GM21360 (cell line): Measurements from ENCODE around the gene SPZ1.
"Not testable (repeated sequence)": the region's sequence is repeated elsewhere in the genome, so short reads cannot be mapped to it uniquely, and the experiment has no call there.

Experiments
- ATAC-seq: cut with Tn5 transposase; IDR thresholded peaks from one replicate; pipeline ENCODE4 v1.9.1; 2021; ENCODE audit warnings: mild to moderate bottlenecking, moderate library complexity; ENCODE audit not compliant: unreplicated experiment

Gene SPZ1

DNA sequence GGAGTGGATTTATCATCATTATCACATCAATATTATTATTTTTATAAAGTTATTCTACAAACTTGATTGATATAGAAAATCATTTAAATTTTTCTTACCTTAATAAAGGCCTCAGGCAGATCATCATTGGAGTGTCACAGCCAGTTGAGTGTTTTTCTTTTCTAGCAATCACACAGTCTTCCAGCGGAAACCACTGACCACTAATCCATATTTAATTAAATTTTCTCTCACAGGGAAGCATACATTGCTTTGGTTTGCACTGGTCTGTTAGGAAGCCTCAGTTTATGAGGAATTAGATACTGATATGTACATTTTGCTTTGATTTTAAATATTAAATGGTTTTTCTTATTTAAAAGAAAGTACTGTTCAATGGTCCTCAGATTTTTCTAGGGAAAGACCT, 6.7 kb downstream of the SPZ1 start:
- no peak for ATAC-seq

DNA sequence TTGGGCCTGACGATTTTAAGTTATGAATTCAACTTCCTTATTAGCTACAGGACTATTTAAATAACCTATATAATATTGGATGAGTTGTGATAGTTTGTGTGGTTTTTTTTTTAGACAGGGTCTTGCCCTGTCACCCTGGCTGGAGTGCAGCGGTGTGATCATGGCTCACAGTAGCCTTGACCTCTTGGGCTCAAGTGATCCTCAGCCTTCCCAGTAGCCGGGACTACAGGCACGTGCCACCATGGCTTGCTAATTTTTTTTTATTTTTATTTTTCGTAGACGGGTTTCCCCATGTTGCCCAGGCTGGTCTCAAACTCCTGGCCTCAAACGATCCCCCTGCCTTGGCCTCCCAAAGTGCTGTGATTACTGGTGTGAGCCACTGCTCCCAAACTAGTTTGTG, 17.6 kb downstream of the SPZ1 start:
- ATAC-seq: no peak

DNA sequence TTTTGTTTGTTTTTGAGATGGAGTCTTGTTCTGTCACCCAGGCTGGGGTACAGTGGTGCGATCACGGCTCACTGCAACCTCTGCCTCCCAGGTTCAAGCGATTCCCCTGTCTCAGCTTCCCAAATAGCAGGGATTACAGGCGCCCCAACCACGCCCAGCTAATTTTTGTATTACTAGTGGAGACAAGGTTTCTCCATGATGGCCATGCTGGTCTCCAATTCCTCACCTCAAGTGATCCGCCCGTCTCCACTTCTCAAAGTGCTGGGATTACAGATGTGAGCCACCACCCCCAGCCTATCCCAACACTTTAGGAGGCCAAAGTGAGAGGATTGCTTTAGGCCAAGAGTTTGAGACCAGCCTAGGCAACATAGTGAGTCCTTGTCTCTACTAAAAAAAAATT, 19.3 kb downstream of the SPZ1 start:
- ATAC-seq: no peak

DNA sequence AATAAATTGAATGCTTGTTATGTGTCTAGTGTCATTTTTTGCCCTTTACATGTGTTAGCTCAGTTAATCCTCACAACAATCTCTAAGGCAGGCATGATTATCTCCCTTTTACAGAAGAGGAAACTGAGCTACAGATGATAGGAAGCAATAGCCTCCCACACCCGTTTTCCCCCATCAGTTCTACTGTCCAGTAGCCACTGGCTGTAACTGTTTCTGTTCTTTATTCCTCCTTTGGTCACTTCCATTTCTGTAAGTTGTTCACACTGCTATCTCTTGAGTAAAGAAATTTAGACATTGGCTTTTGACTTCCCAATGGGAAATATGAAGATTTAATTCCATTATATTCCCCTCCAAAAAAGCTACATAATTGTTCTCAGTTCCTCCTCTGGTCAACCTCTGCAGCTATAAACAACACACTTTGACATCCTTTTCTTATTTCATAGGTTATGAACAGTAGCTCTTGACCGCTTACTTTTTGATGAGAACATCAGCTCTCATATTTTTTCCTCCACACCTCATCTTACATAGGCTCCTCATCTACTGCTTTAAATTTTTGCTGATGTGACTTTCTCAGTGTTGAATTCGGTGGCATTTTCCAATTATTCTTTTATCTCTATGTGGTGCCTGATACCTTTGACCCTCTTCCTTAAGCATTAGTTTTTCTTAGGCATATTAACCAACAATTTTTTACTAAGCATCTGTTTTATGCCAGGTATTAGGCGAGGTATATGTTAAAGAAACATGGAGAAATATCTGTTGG, 21.4 kb downstream of the SPZ1 start:
- ATAC-seq: no peak

DNA sequence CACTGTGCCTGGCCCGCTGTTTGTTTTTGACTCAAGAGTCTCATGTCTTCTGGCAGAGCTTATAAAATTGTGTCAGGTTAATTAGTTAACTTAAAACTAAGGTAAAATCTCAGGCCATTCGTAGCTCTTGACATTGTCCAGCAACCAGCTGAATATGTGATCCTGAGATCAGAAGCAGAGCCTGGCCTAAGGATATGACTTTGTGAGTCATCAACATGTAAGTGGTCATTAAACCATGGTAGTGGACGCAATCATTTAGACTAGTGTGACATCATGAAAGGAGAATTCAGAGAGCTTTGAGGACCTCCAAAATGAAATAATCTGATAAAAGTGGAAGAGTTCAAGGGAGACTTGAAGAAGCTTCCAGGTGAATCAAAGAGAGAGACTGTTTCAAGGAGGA, 23.3 kb downstream of the SPZ1 start:
- ATAC-seq: no peak

DNA sequence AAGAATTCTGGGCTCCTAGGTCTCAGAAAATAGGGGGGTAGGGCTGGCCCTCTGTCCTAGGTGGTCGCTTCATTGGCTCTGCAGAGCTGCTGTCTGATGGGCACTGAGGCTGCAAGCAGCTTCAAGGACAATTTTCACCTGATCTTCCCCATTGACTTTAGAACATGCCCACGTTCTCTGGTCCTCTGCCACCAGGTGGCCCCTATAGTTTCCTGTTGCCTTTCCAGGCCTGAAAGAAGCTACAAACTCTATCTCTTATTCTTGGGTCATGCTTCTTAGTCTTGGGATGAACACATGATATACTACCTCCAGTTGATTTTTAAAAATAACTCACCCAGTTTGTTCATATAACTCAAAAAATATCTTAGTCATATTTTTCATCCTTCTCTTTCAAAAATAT, 26.3 kb downstream of the SPZ1 start:
- no peak for ATAC-seq

DNA sequence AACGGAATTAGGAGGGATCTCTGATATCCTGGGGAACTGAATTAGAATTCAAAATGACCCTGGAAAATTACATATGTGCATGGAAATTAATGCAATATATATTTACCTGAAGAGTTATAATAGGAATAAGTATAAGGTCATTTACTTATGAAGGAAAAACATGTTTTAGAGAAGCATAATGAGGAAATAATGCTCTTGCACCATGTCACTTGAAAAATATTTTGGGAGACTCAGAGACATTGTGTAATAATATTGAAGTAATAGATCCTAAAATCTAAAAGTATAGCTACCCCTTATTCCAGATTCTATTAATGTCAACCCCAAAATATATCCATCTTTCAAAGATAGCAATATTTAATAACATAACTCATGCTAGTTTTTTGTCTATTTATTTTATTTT, 28.4 kb downstream of the SPZ1 start:
- ATAC-seq: no peak

DNA sequence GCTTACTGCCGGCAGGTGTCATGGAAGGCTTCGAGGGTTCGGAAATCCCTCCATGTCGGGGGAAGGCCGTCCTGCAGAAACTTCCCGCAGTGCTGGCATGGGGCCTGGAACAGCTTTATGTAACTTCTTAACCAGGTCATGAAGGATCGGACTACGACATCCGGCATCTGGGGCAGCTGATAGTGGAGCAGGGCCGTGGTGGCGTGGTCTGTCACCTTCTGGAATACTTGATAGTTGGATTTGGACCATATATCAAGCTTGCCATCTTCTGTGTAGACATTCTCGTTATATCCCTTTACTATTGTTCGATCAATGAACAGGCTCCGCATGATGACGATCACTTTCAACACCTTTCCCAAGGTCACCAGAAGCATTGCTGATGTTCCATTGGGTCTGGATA, 31.2 kb downstream of the SPZ1 start:
- ATAC-seq: not testable (repeated sequence)

DNA sequence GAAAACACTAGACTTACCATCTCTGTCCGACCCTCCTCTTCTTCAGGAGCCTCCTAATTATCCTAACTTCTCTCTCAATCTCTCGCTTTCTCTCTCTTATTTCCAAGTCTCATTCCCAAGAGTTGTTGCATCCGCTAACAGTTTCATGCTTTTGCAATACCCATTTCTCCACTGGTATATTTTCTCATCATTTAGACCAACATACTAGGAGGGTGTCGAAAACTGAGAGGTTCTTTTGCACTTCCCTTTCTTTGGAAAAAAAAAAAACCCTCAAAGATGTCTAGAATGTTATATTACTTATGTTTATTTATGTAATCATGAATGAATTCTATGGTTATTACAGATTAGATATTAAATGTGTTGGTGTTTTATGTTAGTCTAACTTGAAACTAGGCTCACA, 35.9 kb downstream of the SPZ1 start:
- no peak for ATAC-seq

DNA sequence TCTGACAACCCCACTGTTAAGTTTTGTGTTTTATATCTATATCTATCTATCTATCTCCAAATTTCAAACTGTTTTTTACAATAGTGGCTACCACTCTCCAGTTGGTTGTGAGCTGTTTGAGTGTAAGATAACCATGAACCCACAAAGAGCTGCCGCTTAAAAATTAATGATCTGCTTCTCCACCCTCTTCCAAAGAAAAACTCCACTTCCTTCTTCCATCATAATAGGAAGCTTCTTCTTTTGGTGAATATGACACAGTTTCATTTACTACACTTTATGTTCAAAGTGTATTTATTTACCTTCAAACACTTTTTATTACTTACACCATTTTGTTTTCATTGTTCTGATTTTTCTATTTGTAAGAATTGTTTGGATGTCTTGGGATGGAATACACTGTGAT, 37.9 kb downstream of the SPZ1 start:
- no peak for ATAC-seq

DNA sequence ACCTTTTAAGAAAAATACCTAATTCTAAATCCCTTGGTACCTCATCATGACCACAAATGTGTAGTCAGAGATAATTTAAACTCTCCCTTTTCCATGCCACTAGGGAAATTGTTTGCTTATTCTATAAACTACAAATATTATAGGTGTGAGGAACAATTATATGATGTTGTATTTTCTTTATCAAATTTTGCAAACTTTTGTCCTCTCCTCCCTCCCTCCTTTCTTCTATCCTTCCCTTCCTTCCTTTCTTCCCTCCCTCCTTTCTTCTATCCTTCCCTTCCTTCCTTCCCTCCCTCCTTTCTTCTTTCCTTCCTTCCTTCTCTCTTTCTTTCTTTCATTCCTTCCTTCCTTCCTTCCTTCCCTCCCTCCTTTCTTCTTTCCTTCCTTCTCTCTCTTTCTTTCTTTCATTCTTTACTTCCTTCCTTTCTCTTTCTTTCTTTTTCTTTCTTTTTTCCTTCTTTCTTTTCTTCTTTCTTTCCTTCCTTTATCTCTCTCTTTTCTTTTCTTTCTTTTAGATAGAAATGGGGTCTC, 41.2 kb downstream of the SPZ1 start:
- no peak for ATAC-seq

DNA sequence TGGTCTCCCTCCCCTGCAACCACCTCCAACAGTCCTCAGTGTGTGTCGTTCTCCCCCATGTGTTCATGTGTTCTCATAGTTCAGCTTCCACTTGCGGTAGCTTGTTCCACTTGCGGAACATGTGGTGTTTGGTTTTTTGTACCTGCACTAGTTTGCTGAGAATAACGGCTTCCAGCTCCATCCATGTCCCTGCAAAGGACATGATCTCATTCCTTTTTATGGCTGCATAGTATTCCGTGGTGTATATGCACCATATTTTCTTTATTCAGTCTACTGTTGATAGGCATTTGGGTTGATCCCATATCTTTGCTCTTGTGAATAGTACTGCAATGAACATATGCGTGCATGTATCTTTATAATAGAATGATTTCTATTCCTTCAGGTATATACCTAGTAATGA, 45.1 kb downstream of the SPZ1 start:
- ATAC-seq: no peak

DNA sequence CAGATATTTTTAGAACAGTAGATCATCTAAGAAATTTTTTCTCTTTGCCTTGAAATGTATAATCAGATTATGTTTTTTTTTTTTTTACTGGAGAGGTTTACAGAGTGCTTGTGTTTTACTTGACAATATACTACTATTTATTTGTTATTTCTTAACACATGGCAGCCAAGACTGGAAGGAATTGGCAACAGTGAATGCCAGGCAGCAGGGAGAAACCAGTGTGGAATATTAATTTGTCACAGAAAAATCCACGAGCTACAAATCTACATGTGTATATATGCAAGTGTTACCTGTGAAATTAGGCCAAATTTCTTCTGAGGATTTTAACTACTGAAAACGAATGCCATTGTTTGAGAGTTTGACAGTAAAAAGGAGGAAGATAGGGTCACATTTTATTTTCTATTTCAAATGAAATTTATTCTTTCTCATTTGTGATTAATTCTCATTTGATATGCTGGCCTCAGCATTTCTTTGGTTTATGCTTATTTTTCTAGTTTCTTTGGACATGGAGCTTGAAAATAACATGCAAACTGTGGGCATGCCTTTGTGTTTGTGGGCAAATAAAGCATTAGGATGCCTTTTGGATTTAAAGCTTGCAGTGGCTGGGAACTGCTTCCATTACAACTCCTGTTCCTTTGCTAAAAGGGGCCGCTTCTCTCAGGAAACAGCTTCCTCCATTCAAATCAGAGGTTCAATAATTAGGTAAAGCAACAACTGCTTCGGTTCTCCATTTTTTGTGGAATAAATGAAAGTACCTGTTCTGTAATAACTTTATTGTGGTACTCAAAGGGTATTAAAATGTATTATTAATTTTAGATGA, 49.1 kb downstream of the SPZ1 start:
- no peak for ATAC-seq

DNA sequence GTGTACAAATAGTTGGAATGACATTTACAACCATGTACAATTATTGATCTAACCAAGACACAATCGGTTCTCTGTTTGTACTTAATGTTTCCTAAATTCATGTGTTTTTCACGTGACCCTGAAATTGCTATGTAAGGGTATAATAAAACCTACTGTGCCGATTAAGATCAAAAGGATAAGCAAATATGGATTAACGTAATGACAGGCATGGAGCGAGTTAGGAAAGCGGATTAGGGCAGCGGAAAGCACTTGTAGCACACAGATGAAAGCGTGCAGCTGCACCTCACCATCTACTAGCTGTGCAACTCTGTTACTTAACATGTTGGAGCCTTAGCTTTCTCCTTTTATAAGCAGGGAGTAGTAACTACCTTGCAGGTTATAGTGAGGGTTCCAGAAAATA, 49.7 kb downstream of the SPZ1 start:
- no peak for ATAC-seq

DNA sequence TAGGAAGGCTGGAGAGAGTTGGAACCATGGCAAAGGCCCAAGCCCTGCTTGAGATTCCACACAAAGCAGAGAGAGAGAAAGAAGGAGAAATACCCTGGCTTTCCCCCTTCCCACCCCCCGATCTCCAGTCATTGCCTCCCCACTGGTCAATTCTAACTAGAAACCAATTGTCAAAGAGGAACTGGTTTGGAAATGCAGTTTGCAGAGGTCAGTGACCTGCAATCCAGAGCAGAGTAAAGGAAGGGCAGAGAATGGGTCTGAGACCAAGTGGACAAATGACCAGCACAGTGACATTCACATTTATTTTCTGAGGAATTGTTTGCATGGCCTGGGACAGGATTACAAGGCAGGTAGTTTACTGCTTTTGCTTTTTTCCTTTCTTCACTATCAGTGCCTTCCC, 50.6 kb downstream of the SPZ1 start:
- no peak for ATAC-seq
